MM.1S (cell line): ENCODE data around the gene SLIT3.

ENCODE experiments used
- DNase-seq: peaks from one replicate; pipeline ENCODE4 v3.0.0-alpha.2; 2015
- H2AFZ ChIP-seq: fragments of 300-600 bp; sonication (generic); 2 replicates; pipeline ENCODE4 v1.6.0; 2016; ENCODE audit warnings: antibody characterized with exemption, low read length
- H3F3A ChIP-seq: fragments of 300-600 bp; sonication (generic); 2 replicates; pipeline ENCODE4 v1.6.1; 2016; ENCODE audit warnings: mild to moderate bottlenecking, antibody characterized with exemption, low read length, moderate library complexity, mixed read lengths; ENCODE audit not compliant: insufficient read depth
- H3K27ac ChIP-seq: fragments of 300-600 bp; sonication (generic); 2 replicates; pipeline ENCODE4 v1.5.1; 2016; ENCODE audit warnings: mild to moderate bottlenecking, low read length
- H3K27me3 ChIP-seq: fragments of 300-600 bp; sonication (generic); replicated peaks from 2 replicates; pipeline ENCODE4 v1.6.0; 2016; ENCODE audit warnings: low read length; ENCODE audit not compliant: insufficient read depth
- H3K36me3 ChIP-seq: fragments of 300-600 bp; sonication (generic); replicated peaks from 2 replicates; pipeline ENCODE4 v1.6.1; 2016; ENCODE audit warnings: mild to moderate bottlenecking, low read length, mixed read lengths; ENCODE audit not compliant: insufficient read depth
- H3K4me1 ChIP-seq: fragments of 300-600 bp; sonication (generic); 2 replicates; pipeline ENCODE4 v1.6.1; 2016; ENCODE audit warnings: low read length, mixed read lengths
- H3K4me2 ChIP-seq: fragments of 300-600 bp; sonication (generic); 2 replicates; pipeline ENCODE4 v1.6.0; 2016; ENCODE audit warnings: low read depth, low read length
- H3K4me3 ChIP-seq: fragments of 300-600 bp; sonication (generic); 2 replicates; pipeline ENCODE4 v1.5.1; 2016; ENCODE audit warnings: low read length, mixed read lengths
- H3K79me2 ChIP-seq: fragments of 300-600 bp; sonication (generic); 2 replicates; pipeline ENCODE4 v1.6.1; 2016; ENCODE audit warnings: mixed run types, low read length, mixed read lengths
- H3K9ac ChIP-seq: fragments of 300-600 bp; sonication (generic); 2 replicates; pipeline ENCODE4 v1.6.1; 2016; ENCODE audit warnings: low read length, mixed read lengths
- H3K9me2 ChIP-seq: fragments of 300-600 bp; sonication (generic); replicated peaks from 2 replicates; pipeline ENCODE4 v1.6.1; 2016; ENCODE audit warnings: mild to moderate bottlenecking, low read length, mixed read lengths; ENCODE audit not compliant: insufficient read depth
- H3K9me3 ChIP-seq: fragments of 300-600 bp; sonication (generic); replicated peaks from 2 replicates; pipeline ENCODE4 v1.6.1; 2016; ENCODE audit warnings: mild to moderate bottlenecking, low read length, mixed read lengths; ENCODE audit not compliant: insufficient read depth
- H4K20me1 ChIP-seq: fragments of 300-600 bp; sonication (generic); 2 replicates; pipeline ENCODE4 v1.6.1; 2016; ENCODE audit warnings: mild to moderate bottlenecking, low read length, moderate library complexity, mixed read lengths; ENCODE audit not compliant: insufficient read depth
- CTCF ChIP-seq: fragments of 300-600 bp; sonication (generic); IDR thresholded peaks from 2 replicates; pipeline ENCODE4 v1.5.1; 2016; ENCODE audit warnings: antibody characterized with exemption, low read length, mixed read lengths
- EZH2 ChIP-seq: fragments of 300-600 bp; sonication (generic); optimal IDR thresholded peaks from 2 replicates; pipeline ENCODE3; 2017; ENCODE audit warnings: low read depth, mild to moderate bottlenecking, antibody characterized with exemption, low read length, mixed read lengths
- EZH2phosphoT487 ChIP-seq: fragments of 300-600 bp; sonication (generic); IDR thresholded peaks from 2 replicates; pipeline ENCODE4 v1.6.1; 2018; ENCODE audit warnings: antibody characterized with exemption, low read length

Gene SLIT3

GRCh38 chr5:168946363-168946762, 354.6 kb downstream of the SLIT3 start:
- no peaks in the 10 kb centered on the region for H3K9me3 ChIP-seq
- no peaks in the 10 kb centered on the region for H3K27me3 ChIP-seq
- H4K20me1 ChIP-seq: no peaks in the 10 kb centered on the region
- no peak overlapping the region for H3K4me3 ChIP-seq
- H3K4me2 ChIP-seq: no peak overlapping the region
- no peak for DNase-seq
- H3K9ac ChIP-seq: no peak overlapping the region
- H3F3A ChIP-seq: no peaks in the 10 kb centered on the region
- no peaks in the 10 kb centered on the region for H3K9me2 ChIP-seq
- no peaks in the 10 kb centered on the region for H3K36me3 ChIP-seq
- TF ChIP-seq EZH2phosphoT487 (no peak), EZH2 (no peak), CTCF (no peak)
- H2AFZ ChIP-seq: no peak overlapping the region
- no peak overlapping the region for H3K27ac ChIP-seq
- no peaks in the 10 kb centered on the region for H3K4me1 ChIP-seq
- no peaks in the 10 kb centered on the region for H3K79me2 ChIP-seq

DNA sequence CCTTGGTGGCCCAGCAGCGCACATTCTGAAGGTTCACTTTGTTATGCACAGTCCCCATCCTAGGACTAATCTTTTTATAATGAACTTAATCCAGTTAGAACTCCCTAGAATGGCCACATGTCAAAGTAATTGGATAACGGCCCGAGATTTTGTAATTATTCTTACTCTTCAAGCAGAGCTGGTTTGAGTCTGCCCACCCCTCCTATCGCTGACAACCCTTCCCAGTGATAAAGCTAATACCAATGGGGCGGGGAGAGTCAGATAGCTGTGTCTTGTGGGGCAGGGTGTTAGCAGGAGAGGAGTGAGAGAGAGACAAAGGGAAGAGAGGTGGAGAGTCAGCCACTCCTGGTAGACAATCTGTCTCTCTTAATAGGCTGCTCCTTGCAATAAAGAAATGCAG, 356.9 kb downstream of the SLIT3 start:
- Histone ChIP-seq H2AFZ (no peak overlapping the region), H3K4me2 (no peak overlapping the region), H3K36me3 (no peaks in the 10 kb centered on the region), H4K20me1 (no peaks in the 10 kb centered on the region), H3K4me1 (no peaks in the 10 kb centered on the region), H3K4me3 (no peak overlapping the region), H3K9ac (no peak overlapping the region), H3K9me3 (no peaks in the 10 kb centered on the region), H3K27ac (no peak overlapping the region), H3F3A (no peaks in the 10 kb centered on the region), H3K27me3 (no peaks in the 10 kb centered on the region), H3K79me2 (no peaks in the 10 kb centered on the region), H3K9me2 (no peaks in the 10 kb centered on the region)
- TF ChIP-seq EZH2: no peak
- TF ChIP-seq CTCF: no peak
- no peak for TF ChIP-seq EZH2phosphoT487
- no peak for DNase-seq

- DNase-seq: no peak
- Histone ChIP-seq H3K9ac (no peak overlapping the region), H3K4me3 (no peak overlapping the region), H3K27ac (no peak overlapping the region), H3K4me1 (no peaks in the 10 kb centered on the region), H3K9me3 (no peaks in the 10 kb centered on the region), H3K4me2 (no peak overlapping the region), H3K79me2 (no peaks in the 10 kb centered on the region), H2AFZ (no peak overlapping the region), H4K20me1 (no peaks in the 10 kb centered on the region), H3K9me2 (no peaks in the 10 kb centered on the region), H3K27me3 (no peaks in the 10 kb centered on the region), H3F3A (no peaks in the 10 kb centered on the region), H3K36me3 (no peaks in the 10 kb centered on the region)
- no peak for TF ChIP-seq CTCF
- no peak for TF ChIP-seq EZH2
- no peak for TF ChIP-seq EZH2phosphoT487
Measured at GRCh38 chr5:168943091-168943884, 357.7 kb downstream of the SLIT3 start.
